Effector CD4-positive, alpha-beta T cell (primary cell): Measurements from ENCODE around the gene ACP6.

ENCODE experiments used
- DNase-seq: peaks from one replicate; pipeline ENCODE4 v3.0.0-alpha.2; 2020

ACP6 gene

DNA sequence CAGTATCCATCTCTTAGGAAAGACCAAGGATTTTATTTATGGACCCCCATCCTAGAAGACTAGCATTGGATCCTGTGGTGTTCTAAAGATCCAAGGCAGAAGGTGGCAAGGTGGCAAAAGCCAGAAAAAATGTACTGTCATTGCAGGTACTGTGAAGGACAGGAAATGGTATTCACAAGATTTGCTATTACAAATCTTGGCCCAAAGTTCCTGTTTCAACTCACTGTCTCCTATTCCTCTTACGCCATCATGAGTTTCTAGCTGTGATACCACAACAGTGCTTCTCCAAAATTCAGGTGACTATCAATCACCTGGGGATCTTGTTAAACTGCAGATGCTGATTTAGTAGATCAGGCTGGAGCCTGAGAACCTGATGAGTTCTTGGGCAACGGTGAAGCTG is 21.4 kb downstream of the ACP6 start:
- no peak for DNase-seq

- DNase-seq = no peak
Observed at GRCh38 chr1:147647796-147648633, 22.3 kb downstream of the ACP6 start.

GRCh38 chr1:147643974-147644373 is 26.4 kb downstream of the ACP6 start:
- no peak for DNase-seq

DNA sequence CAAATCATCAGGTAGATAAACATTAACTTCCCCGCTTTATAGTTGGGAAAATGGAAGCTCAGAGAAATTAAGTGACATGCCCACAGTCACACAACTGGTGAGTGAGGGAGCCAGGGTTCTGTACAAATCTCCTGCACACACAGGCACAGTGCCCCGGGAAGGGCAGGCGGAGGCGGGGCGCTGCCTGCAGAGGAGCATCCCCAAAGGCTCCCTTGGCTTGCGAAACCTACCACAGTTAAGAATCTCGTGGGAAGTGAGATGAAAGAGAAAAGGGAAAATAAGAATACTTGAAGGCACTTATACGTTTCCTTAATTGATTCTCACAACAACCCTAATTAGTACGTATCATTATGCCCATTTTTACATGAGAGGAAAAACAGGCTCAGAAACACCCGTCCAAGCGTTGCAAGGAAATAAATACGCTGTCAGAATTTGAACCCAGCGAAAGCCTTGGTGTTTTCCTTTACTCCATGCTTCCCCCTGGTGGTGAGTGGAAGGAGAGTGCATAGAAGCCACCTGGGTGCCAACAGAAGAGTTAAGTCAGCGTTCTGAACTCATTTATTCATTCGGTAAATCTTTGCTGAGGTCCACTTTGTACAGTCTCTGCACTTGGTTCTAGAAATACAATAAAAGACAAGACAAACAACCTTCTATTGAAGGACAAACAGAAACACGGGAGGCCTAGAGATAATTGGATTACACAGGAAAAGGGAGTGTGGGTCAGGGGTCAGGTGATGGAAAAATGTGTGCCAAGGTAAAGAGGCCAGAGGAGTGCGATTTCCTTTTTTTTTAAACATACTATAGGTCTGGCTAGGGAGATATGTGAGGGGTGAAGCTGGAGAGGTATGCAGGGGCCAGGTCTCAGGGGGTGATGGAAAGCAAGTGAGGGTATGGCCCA is 28.4 kb downstream of the ACP6 start:
- peak; percentile 52 for DNase-seq

DNA sequence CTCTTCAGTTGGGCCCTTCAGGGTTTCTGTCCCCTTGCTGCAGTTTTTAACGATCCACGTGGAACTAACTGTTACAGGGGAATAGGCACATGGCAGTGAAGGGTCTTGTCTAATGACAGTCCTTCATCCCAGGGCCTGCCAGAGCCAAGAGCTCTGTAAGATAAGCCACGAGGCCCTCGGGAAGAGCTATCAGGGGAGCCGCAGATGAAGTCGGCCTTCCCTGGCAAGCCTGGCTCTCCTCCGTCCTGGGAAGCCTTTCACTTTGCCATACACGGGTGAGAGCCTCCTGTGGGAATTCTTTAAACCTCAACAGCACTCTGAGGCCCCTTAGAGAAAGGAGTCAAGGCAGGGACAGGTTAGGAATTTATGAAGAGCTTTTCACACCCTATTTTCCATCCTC is 29.0 kb downstream of the ACP6 start:
- DNase-seq = no peak

DNA sequence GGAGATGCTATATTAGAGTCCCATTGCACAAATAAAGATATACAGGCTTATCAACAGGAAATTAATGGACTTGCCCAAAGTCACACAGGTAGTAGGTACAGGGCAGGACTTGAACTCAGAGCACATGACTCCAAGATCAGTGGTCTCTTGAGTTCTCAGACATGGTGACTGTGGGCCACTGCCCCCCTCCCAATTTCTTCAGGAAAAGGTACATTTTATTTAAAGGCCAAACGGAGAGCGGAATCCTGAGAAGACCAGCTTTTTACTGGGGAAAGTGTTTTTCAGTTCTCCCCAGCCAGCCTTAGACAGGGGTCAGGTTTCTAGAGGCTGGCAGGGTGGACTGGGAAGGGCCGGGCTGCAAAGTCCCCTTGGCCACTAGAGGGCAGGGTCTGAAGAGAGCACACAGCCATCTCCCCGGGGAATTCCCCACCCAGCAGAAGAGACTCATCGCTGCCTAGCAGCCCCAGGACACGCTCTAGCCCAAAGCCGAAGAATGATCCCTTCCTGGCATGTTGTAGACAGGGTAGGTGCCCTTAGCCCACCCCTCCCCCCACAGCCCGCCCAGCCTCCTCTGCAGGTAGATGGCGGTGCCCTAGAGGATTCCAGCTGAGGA is 29.7 kb downstream of the ACP6 start:
- DNase-seq = peak; percentile 72

GRCh38 chr1:147636314-147636713 is 34.0 kb downstream of the ACP6 start:
- no peak for DNase-seq

GRCh38 chr1:147635342-147635741 is 35.0 kb downstream of the ACP6 start:
- no peak for DNase-seq

DNA sequence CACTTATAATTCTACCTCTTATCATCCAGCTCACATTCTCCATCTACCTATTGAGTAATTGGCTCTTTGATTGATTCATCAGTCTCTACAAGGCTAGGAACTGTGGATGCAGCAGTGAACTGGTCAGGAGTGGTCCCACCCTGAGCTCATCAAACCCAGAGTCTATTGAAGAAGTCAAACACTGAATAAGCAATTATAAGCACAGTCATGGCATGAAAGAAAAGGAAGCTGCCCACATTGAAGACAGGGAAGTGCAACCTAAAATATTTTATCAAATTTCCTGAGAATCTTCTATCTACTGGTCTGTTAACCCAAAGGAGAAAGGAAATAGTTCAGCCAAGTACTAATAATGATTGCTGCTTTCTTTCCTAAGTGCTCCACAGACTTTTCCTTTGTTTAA is 35.7 kb downstream of the ACP6 start:
- DNase-seq = no peak

DNA sequence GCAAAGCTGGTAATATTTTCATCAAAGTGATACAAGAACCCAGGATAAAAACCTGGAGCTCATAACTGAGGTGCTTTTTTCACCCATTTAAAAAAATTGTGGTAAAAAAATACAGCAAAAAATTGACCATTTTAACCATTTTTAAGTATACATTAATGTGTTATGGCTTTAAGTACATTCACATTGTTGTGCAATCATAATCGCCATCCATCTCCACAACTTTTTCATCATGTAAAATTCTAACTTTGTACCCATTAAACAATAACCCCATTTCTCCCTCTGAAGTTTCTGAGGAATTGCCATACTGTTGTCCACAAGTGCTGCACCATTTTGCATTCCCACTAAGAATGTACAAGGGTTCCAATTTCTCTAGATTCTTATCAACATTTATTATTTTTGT is 36.6 kb downstream of the ACP6 start:
- DNase-seq = no peak

DNA sequence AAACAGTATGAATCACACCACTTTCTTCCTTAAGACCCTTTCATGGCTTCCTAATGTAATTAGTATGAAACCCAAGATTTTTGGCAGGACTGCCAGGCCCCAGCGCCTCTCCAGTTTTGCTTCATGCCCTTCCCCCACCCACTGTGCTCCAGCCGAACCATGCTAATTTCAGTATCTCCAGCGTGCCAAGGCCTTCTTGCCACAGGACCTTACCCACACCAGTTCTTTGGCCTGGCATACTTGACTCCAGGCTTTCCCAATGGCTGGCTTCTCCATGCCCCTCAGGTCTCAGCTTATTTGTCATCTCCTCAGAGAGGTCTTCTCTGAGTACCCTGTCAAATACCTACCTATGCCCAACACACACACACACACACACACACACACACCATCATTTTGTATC is 38.5 kb downstream of the ACP6 start:
- no peak for DNase-seq

- no peak for DNase-seq
Observed at GRCh38 chr1:147630447-147630846, 39.9 kb downstream of the ACP6 start.

DNA sequence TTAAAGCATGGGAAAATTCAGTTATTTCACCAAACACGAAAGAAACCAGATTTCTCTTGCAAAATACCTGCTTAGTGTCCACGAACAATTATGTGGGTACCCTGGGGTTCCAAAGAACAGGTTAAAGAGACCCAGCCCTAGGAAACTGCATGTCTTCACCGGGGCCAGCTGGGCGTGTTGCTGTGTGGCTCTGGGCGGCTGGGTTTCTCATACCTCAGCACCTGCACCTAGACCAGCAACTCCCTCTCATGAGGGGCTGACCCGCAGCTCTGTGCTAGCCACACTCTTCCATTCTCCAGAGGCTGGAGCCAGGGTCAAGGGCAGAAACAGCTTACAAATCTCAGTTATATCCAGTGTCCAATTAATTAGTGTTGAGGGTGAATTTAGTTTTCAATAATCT is 40.3 kb downstream of the ACP6 start:
- DNase-seq = no peak

DNA sequence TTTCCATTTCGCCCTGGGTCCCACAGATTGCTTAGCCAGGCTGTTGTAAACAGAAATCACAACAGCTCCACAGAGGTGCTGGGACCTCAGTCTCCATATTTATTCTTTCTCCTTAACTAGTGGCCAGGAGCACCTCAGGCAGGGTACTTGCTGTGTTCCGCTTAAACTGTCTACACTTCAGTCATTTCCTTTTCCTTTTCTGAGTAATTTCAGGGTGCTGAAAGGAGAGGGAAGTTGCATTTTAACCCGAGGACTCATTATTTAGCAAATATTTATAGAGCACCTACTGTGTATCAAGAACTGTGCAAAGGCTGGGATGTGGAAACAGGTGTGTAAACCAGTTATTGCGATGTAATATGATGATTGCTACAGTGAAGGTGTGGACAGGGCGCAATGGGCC is 41.9 kb downstream of the ACP6 start:
- no peak for DNase-seq

DNA sequence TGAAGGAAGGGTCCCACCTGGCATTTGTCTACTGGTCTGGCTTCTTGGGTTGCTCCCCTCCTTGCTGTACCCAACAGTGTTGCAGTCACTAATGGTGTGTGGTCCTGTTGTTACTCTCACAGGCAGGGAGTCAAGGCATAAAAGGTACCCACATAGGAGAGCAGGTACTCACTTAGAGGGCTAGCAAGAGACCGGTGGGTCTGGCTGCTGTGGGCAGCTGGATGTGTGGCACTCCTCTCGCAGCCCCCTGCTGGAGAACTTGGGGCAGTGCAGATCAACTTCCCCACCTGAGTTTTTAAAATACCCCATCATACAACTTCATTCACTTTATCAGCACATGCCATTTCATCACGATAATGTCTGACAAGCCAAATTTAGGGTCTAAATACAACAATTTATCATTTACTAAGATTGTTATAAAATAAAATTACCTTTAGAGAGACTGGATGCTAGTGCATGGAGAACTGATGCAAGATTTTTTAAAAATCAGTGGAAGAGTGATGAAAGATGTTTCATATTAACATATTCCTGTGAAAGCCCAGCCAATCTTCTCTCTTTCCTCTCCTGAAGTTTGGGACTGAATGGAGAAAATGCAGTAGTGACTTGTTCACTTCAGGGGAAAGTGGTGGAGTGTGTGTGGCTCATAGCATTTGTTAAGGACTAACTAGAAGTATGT is 42.8 kb downstream of the ACP6 start:
- DNase-seq = peak; percentile 26

GRCh38 chr1:147626739-147627138 is 43.6 kb downstream of the ACP6 start:
- no peak for DNase-seq

GRCh38 chr1:147626291-147626690 is 44.0 kb downstream of the ACP6 start:
- DNase-seq = no peak

DNA sequence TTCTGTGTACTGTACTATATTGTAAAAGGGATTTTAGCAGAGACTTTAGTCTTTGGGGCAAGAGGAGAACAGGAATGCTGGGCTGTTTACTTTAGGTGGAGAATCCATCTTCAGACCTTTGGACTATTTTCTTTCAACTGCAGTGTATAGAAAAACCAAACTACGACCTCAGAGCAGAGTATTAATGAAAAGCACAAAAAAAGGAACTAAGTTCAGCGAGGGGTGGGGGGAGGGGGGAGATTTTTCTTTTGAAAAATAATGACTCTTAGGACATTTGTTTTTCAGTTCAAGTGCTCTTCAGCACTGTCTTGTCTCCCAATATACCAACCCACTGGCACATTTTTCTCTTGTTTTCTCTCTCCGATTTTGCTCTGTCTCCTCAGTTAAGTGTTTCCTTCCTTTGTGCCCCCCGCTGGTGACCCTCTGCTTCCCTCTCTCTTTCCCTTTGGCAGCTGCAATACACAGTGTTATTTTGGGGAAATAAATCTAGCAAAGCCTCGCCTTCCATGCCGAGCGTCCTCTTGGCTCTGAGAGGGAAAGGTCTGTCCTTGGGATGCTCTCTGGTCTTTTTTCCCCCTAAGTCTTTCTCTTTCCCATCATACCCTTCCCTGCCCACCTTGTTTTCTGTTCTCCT is 44.8 kb downstream of the ACP6 start:
- DNase-seq = no peak

- DNase-seq = no peak
Observed at GRCh38 chr1:147624529-147624928, 45.8 kb downstream of the ACP6 start.

DNA sequence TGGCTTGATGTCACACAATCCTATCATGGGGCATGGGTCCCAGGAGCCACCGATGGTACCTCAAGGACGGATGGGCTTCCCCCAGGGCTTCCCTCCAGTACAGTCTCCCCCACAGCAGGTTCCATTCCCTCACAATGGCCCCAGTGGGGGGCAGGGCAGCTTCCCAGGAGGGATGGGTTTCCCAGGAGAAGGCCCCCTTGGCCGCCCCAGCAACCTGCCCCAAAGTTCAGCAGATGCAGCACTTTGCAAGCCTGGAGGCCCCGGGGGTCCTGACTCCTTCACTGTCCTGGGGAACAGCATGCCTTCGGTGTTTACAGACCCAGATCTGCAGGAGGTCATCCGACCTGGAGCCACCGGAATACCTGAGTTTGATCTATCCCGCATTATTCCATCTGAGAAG is 46.3 kb downstream of the ACP6 start:
- DNase-seq = no peak

DNA sequence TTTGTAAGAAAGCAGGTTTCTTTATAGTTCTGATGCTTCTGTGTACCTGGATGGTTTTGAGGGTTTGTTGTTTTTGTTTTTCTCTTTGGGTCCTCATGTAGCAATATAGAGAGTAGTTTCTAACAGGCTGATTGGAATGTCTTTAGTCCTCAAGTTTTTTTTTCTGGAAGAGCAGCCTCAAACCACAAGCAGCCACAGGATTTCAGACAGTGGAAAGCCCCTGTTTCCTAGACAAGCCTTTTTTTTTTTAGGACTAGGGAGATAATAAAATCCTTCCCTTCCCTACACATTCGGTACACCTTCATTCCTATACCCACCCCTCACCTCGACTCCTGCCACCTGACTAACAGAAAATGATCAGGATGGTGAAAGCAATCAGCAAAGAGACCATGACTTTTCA is 47.6 kb downstream of the ACP6 start:
- no peak for DNase-seq

DNA sequence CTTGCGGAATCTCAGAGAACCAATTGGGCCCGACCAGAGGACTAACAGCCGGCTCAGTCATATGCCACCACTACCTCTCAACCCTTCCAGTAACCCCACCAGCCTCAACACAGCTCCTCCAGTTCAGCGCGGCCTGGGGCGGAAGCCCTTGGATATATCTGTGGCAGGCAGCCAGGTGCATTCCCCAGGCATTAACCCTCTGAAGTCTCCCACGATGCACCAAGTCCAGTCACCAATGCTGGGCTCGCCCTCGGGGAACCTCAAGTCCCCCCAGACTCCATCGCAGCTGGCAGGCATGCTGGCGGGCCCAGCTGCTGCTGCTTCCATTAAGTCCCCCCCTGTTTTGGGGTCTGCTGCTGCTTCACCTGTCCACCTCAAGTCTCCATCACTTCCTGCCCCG is 49.8 kb downstream of the ACP6 start:
- DNase-seq = no peak

DNA sequence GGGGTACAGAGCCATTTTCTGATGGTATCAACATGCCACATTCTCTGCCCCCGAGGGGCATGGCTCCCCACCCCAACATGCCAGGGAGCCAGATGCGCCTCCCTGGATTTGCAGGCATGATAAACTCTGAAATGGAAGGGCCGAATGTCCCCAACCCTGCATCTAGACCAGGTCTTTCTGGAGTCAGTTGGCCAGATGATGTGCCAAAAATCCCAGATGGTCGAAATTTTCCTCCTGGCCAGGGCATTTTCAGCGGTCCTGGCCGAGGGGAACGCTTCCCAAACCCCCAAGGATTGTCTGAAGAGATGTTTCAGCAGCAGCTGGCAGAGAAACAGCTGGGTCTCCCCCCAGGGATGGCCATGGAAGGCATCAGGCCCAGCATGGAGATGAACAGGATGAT is 50.6 kb downstream of the ACP6 start:
- DNase-seq = no peak
